Measurements from ENCODE around the gene TBL1Y. TPM values are rescaled to one million over a fixed set of nuclear protein-coding genes. Genes with fewer than 3 reads are reported as not detected.

The TBL1Y gene
- total RNA-seq, 1 donor from 2014 or later = not detected

- no peak for ATAC-seq
Observed at GRCh38 chrY:7092836-7093235, 182.3 kb downstream of the TBL1Y start.

- no peak for ATAC-seq
Observed at GRCh38 chrY:7094365-7094764, 183.9 kb downstream of the TBL1Y start.

GRCh38 chrY:7097021-7097420 is 186.5 kb downstream of the TBL1Y start:
- ATAC-seq = no peak

DNA sequence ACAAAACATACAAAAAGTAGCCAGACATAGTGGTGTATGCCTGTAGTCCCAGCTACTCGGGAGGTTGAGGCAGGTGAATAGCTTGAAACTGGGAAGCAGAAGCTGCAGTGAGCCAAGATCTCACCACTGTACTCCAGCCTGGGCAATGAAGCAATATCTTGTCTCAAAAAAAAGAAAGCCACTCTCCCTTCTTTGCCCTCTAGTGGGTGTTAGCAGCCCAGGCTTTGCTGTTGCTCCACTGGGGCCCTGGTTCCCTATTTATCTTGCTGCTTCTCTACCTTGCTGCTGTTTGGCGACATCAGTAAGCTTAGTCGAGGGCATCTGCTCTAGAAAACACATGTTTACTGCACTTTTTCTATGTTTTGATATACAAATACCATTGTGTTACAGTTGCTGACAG is 189.2 kb downstream of the TBL1Y start:
- no peak for ATAC-seq

DNA sequence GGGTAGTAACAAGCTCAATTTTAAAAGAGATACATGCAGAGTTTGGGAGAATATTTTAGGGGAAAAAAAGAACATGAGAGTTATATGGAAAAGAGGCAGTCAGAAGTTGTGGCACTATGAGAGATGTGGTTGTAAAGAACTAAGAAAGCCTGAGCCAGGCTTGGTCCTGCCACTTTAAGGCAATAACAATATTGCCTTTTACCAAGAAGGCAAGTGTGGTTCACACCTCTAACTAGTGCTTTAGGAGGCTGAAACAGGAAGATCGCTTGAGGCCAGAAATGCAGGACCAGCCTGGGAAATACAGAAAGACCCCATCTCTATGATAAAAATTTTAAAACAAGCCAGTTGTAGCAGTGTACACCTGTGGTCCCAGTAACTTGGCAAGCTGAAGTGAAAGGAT is 192.2 kb downstream of the TBL1Y start:
- no peak for ATAC-seq

DNA sequence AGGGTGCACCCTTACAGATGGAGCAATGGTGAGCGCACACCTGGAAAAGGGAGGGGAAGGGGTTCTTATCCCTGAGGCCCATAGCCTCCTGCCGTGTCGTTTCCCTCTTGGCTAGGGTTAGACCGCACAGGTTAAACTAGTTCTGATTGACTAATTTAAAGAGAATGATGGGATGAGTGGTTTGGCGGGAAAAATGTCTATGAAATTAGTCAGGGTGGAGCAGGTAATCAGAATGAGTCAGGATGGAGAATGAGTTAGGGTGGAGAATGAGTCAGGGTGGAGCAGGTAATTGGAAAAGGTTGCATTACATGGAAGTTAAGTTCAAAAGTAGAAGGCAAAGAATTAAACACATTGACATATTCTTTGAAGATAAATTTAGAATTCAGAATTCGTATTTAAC is 196.7 kb downstream of the TBL1Y start:
- no peak for ATAC-seq

GRCh38 chrY:7110086-7110485 is 199.6 kb downstream of the TBL1Y start:
- no peak for ATAC-seq

DNA sequence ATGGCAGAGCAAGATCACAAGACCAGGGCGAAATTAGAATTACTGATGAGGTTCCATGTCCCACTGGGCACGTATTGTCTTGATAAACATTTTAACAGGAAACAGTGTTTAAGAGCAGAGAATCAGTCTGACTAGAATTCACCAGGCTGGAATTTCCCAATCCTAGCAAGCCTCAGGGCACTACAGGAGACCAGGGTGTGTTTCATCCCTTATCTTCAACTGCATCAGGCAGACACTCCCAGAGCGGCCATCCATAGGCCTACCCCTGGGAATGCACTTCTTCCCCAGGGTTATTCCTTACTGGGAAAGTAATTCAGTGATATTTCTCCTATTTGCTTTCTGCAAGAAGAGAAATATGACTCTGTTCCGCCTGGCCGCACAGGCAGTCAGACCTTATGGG is 205.4 kb downstream of the TBL1Y start:
- ATAC-seq = no peak

GRCh38 chrY:7122202-7122601 is 211.7 kb downstream of the TBL1Y start:
- ATAC-seq = no peak

DNA sequence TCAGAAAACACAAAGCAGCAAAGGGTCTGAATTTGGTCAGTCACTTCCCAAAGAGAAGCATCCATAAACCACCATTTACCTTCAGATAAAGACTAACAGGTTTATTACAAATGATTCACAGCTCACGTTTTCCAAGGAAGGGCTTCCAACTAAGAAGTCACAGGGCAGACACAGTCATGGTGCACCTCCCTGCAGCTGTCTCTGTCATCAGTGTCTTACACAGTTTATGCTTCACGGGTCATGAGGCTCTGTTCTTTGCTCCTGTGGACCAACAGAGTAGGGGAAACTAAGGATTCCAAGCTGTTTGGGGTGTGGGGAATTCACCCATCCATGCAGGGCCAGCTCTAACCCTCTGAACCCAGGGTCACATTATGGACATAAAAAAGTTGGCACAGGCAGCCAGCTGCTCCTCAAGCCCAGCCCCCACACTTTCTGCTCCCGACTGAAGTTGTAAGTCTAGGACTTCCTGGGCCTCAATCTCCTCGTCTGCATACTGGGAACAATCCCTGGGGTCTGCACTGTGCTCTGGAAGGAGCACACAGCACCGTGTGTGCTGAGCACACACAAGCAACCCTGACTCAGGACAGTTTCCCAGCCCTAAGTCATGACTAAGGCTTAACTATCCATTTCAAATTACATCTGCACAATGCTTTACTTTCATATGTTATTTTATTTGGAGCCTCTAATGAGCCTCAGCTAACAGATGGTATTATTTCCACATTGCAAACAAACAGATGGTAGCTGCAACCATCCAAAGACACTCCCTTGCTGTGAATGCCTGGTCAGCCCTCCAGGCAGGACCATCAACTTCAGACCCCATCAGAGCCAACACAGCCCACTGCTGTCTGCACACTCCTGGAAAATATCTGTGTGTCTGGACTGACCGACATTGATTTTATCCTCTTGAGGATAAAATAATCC is 214.9 kb downstream of the TBL1Y start:
- ATAC-seq = no peak

- no peak for ATAC-seq
Observed at GRCh38 chrY:7128211-7128610, 217.7 kb downstream of the TBL1Y start.

Other genes with a start within 250 kb of the TBL1Y start
- gene AMELY, start 1.1 kb downstream of the TBL1Y start, total RNA-seq = not detected